DOHH2 (cell line): ENCODE results near the gene PHLPP1.
A peak's percentile ranks its signal among the peaks of the same experiment; 100 is the strongest.

ENCODE experiments used
- H3F3A ChIP-seq: fragments of 200-600 bp; sonication (generic), shearing (Covaris generic); 2 replicates; pipeline ENCODE4 v1.6.0; 2016; ENCODE audit warnings: antibody characterized with exemption, mild to moderate bottlenecking; ENCODE audit not compliant: control insufficient read depth, insufficient read depth
- H3K27ac ChIP-seq: fragments of 200-600 bp; sonication (generic); 2 replicates; pipeline ENCODE4 v1.5.1; 2014; ENCODE audit warnings: low read depth, mild to moderate bottlenecking, low read length, moderate library complexity
- H3K27me3 ChIP-seq: fragments of 200-600 bp; sonication (generic); 2 replicates; pipeline ENCODE4 v1.6.1; 2014; ENCODE audit warnings: mild to moderate bottlenecking, low read length, mixed read lengths; ENCODE audit not compliant: control insufficient read depth
- H3K36me3 ChIP-seq: fragments of 200-600 bp; sonication (generic); 2 replicates; pipeline ENCODE4 v1.6.1; 2014; ENCODE audit warnings: mild to moderate bottlenecking, low read length, moderate library complexity, mixed read lengths; ENCODE audit not compliant: control insufficient read depth
- H3K4me1 ChIP-seq: fragments of 200-600 bp; sonication (generic); 2 replicates; pipeline ENCODE4 v1.6.1; 2014; ENCODE audit warnings: mild to moderate bottlenecking, low read length, mixed read lengths; ENCODE audit not compliant: control insufficient read depth
- H3K4me2 ChIP-seq: fragments of 200-600 bp; sonication (generic); 2 replicates; pipeline ENCODE4 v1.6.0; 2014; ENCODE audit warnings: mild to moderate bottlenecking, low read length, moderate library complexity
- H3K4me3 ChIP-seq: fragments of 200-600 bp; sonication (generic); 2 replicates; pipeline ENCODE4 v1.5.1; 2014; ENCODE audit warnings: mild to moderate bottlenecking, low read length, mixed read lengths
- H3K79me2 ChIP-seq: fragments of 200-600 bp; sonication (generic); 2 replicates; pipeline ENCODE4 v1.6.1; 2014; ENCODE audit warnings: mild to moderate bottlenecking, low read length, mixed read lengths; ENCODE audit not compliant: control insufficient read depth
- H3K9me2 ChIP-seq: fragments of 200-600 bp; sonication (generic); replicated peaks from 2 replicates; pipeline ENCODE4 v1.6.1; 2014; ENCODE audit warnings: mild to moderate bottlenecking, low read length, mixed read lengths; ENCODE audit not compliant: control insufficient read depth
- H3K9me3 ChIP-seq: fragments of 200-600 bp; sonication (generic); 2 replicates; pipeline ENCODE4 v1.6.1; 2014; ENCODE audit warnings: antibody characterized with exemption, low read length, mixed read lengths; ENCODE audit not compliant: control insufficient read depth, insufficient read depth
- H4K20me1 ChIP-seq: fragments of 200-600 bp; sonication (generic); 2 replicates; pipeline ENCODE4 v1.6.0; 2014; ENCODE audit warnings: low read depth, mild to moderate bottlenecking, antibody characterized with exemption, low read length, moderate library complexity; ENCODE audit not compliant: control insufficient read depth, insufficient read depth
- CTCF ChIP-seq: fragments of 200-600 bp; sonication (generic); IDR thresholded peaks from one replicate; pipeline ENCODE4 v1.5.1; 2014; ENCODE audit warnings: antibody characterized with exemption, mild to moderate bottlenecking, low read depth, low read length; ENCODE audit not compliant: poor library complexity, severe bottlenecking
- EZH2phosphoT487 ChIP-seq: fragments of 200-600 bp; sonication (generic); IDR thresholded peaks from 2 replicates; pipeline ENCODE4 v1.6.1; 2017; ENCODE audit warnings: borderline replicate concordance, mild to moderate bottlenecking, antibody characterized with exemption, low read length, moderate library complexity, mixed read lengths

The PHLPP1 gene

DNA sequence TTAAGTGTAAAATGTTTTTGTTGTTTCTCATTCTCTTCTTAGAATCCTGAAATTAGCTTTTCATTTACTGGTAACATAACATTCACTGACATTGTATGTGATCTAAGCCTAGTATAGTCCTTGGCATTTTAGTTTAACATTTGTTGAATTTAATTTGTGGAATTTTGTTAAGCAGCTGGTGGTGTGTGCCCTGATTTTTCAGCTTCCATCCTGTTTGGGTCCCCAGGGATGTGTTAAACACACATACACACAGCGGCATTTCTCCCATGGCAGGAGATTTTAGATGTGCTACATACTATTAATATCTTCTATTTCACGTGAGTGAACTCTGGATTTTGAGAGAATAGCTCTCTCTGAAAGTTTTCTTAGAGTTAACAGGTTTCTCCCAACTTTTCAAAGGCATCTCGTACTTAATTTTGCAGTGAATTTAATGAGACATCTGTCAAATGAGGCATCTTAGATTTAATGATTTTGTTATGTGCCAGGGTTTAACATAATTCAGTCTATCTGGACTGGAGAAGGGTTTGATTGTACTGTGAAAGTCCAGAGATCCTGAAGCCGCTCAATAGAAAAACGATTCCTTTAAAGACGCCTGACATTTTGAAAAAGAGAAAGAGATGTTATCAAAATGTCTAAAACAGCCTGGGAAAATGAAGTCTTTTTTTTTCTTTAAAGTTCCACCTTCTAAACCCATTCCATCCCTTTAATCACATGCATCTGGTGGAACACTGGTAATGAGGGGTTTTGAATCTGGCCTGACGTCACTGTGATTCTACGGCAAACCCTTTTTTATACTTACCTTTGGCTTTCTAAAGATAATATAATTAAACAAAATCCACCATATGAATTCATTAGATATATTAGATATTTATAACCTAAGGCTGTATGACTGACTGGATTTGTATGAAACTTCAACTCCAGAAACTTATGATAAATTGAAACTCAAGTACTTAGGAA, 6.8 kb downstream of the PHLPP1 start:
- Histone ChIP-seq H3K9me2 (no peaks in the 10 kb centered on the region), H3K9me3 (no peaks in the 10 kb centered on the region), H3K27ac (no peak overlapping the region), H3K36me3 (peaks cover 10% of the 10 kb centered on the region), H3K4me3 (no peak overlapping the region), H3F3A (no peaks in the 10 kb centered on the region; the same call in 1 of the 2 replicates), H3K4me2 (no peak overlapping the region), H4K20me1 (peaks cover 10% of the 10 kb centered on the region), H3K27me3 (no peaks in the 10 kb centered on the region), H3K79me2 (peaks cover 98% of the 10 kb centered on the region), H3K4me1 (peaks cover 72% of the 10 kb centered on the region)
- TF ChIP-seq EZH2phosphoT487: no peak
- TF ChIP-seq CTCF: no peak

GRCh38 chr18:62723666-62724281, 8.4 kb downstream of the PHLPP1 start:
- no peaks in the 10 kb centered on the region for H3K9me2 ChIP-seq
- H3K4me1 ChIP-seq: peaks cover 78% of the 10 kb centered on the region
- peaks cover 2% of the 10 kb centered on the region; the same call in 1 of the 2 replicates for H3F3A ChIP-seq
- peak overlapping the region; percentile 6; the same call in 1 of the 2 replicates for H3K4me2 ChIP-seq
- H4K20me1 ChIP-seq: peaks cover 7% of the 10 kb centered on the region
- TF ChIP-seq CTCF (no peak), EZH2phosphoT487 (no peak)
- H3K4me3 ChIP-seq: no peak overlapping the region
- no peaks in the 10 kb centered on the region for H3K27me3 ChIP-seq
- peaks cover 5% of the 10 kb centered on the region; the same call in 1 of the 2 replicates for H3K36me3 ChIP-seq
- no peak overlapping the region for H3K27ac ChIP-seq
- H3K79me2 ChIP-seq: peaks cover 98% of the 10 kb centered on the region
- H3K9me3 ChIP-seq: no peaks in the 10 kb centered on the region

GRCh38 chr18:62725896-62726295, 10.6 kb downstream of the PHLPP1 start:
- Histone ChIP-seq H3K4me1 (peaks cover 81% of the 10 kb centered on the region), H3K4me2 (peak overlapping the region; percentile 45), H3K27me3 (no peaks in the 10 kb centered on the region), H3K79me2 (peaks cover 98% of the 10 kb centered on the region), H4K20me1 (no peaks in the 10 kb centered on the region; the same call in 1 of the 2 replicates), H3K36me3 (no peaks in the 10 kb centered on the region), H3K9me3 (no peaks in the 10 kb centered on the region), H3F3A (peaks cover 9% of the 10 kb centered on the region; the same call in 1 of the 2 replicates), H3K27ac (no peak overlapping the region), H3K9me2 (no peaks in the 10 kb centered on the region), H3K4me3 (peak overlapping the region; percentile 20; the same call in 1 of the 2 replicates)
- no peak for TF ChIP-seq CTCF
- no peak for TF ChIP-seq EZH2phosphoT487
